ENCODE data around the gene GPC6.

The GPC6 gene

GRCh38 chr13:94033098-94033497 lies 806.5 kb downstream of the GPC6 start:
- no peak overlapping the region for H3K9ac ChIP-seq (ENCODE audit: low read length)

GRCh38 chr13:94033830-94034642 lies 807.4 kb downstream of the GPC6 start:
- no peak overlapping the region for H3K4me3 ChIP-seq (ENCODE audit: low read length)
- no peak overlapping the region for H3K9ac ChIP-seq (ENCODE audit: low read length)
- peaks cover 5% of the 10 kb centered on the region for H3K4me1 ChIP-seq (ENCODE audit: control insufficient read depth, insufficient read depth, low read length)
- DNase-seq (ENCODE audit: low read depth), result no peak
- no peaks in the 10 kb centered on the region for H3K9me3 ChIP-seq (ENCODE audit: control insufficient read depth, low read length)
- H3K36me3 ChIP-seq (ENCODE audit: control insufficient read depth, insufficient read depth, low read length, severe bottlenecking), result no peaks in the 10 kb centered on the region
- no peaks in the 10 kb centered on the region for H3K27me3 ChIP-seq (replicated peaks; ENCODE audit: control insufficient read depth, insufficient read depth, low read length)

More at GRCh38 chr13:94033098-94033497, 806.5 kb downstream of the GPC6 start:
- H3K9me3 ChIP-seq (ENCODE audit: control insufficient read depth, low read length), result no peaks in the 10 kb centered on the region
- DNase-seq (ENCODE audit: low read depth), result no peak
- H3K27me3 ChIP-seq (replicated peaks; ENCODE audit: control insufficient read depth, insufficient read depth, low read length), result no peaks in the 10 kb centered on the region
- H3K36me3 ChIP-seq (ENCODE audit: control insufficient read depth, insufficient read depth, low read length, severe bottlenecking), result no peaks in the 10 kb centered on the region
- peaks cover 5% of the 10 kb centered on the region for H3K4me1 ChIP-seq (ENCODE audit: control insufficient read depth, insufficient read depth, low read length)
- H3K4me3 ChIP-seq (ENCODE audit: low read length), result no peak overlapping the region

- Histone ChIP-seq H3K9me3 (ENCODE audit: control insufficient read depth, low read length) (no peaks in the 10 kb centered on the region), H3K9ac (ENCODE audit: low read length) (no peak overlapping the region), H3K4me1 (ENCODE audit: control insufficient read depth, insufficient read depth, low read length) (peaks cover 10% of the 10 kb centered on the region)
Observed at GRCh38 chr13:94050039-94050438, 823.4 kb downstream of the GPC6 start.

GRCh38 chr13:94050686-94051085 lies 824.1 kb downstream of the GPC6 start:
- Histone ChIP-seq H3K27me3 (replicated peaks; ENCODE audit: control insufficient read depth, insufficient read depth, low read length) (no peaks in the 10 kb centered on the region), H3K4me3 (ENCODE audit: low read length) (no peak overlapping the region), H3K4me1 (ENCODE audit: control insufficient read depth, insufficient read depth, low read length) (peaks cover 10% of the 10 kb centered on the region), H3K9ac (ENCODE audit: low read length) (no peak overlapping the region), H3K9me3 (ENCODE audit: control insufficient read depth, low read length) (no peaks in the 10 kb centered on the region), H3K36me3 (ENCODE audit: control insufficient read depth, insufficient read depth, low read length, severe bottlenecking) (no peaks in the 10 kb centered on the region)
- no peak for DNase-seq (ENCODE audit: low read depth)

More at GRCh38 chr13:94050039-94050438, 823.4 kb downstream of the GPC6 start:
- no peak for DNase-seq (ENCODE audit: low read depth)
- H3K27me3 ChIP-seq (replicated peaks; ENCODE audit: control insufficient read depth, insufficient read depth, low read length), result no peaks in the 10 kb centered on the region
- H3K36me3 ChIP-seq (ENCODE audit: control insufficient read depth, insufficient read depth, low read length, severe bottlenecking), result no peaks in the 10 kb centered on the region
- H3K4me3 ChIP-seq (ENCODE audit: low read length), result no peak overlapping the region

- no peaks in the 10 kb centered on the region for H3K36me3 ChIP-seq (ENCODE audit: control insufficient read depth, insufficient read depth, low read length, severe bottlenecking)
- H3K9me3 ChIP-seq (ENCODE audit: control insufficient read depth, low read length), result no peaks in the 10 kb centered on the region
- DNase-seq (ENCODE audit: low read depth), result no peak
- H3K4me3 ChIP-seq (ENCODE audit: low read length), result no peak overlapping the region
- no peaks in the 10 kb centered on the region for H3K4me1 ChIP-seq (ENCODE audit: control insufficient read depth, insufficient read depth, low read length)
- H3K9ac ChIP-seq (ENCODE audit: low read length), result no peak overlapping the region
- no peaks in the 10 kb centered on the region for H3K27me3 ChIP-seq (replicated peaks; ENCODE audit: control insufficient read depth, insufficient read depth, low read length)
Observed at GRCh38 chr13:94053986-94054593, 827.5 kb downstream of the GPC6 start.

GRCh38 chr13:94056362-94056990 lies 829.9 kb downstream of the GPC6 start:
- H3K9me3 ChIP-seq (ENCODE audit: control insufficient read depth, low read length), result no peaks in the 10 kb centered on the region
- DNase-seq (ENCODE audit: low read depth), result no peak
- no peak overlapping the region for H3K9ac ChIP-seq (ENCODE audit: low read length)
- H3K4me1 ChIP-seq (ENCODE audit: control insufficient read depth, insufficient read depth, low read length), result no peaks in the 10 kb centered on the region
- H3K27me3 ChIP-seq (replicated peaks; ENCODE audit: control insufficient read depth, insufficient read depth, low read length), result no peaks in the 10 kb centered on the region
- no peaks in the 10 kb centered on the region for H3K36me3 ChIP-seq (ENCODE audit: control insufficient read depth, insufficient read depth, low read length, severe bottlenecking)
- H3K4me3 ChIP-seq (ENCODE audit: low read length), result no peak overlapping the region

GRCh38 chr13:94057618-94058186 lies 831.1 kb downstream of the GPC6 start:
- DNase-seq (ENCODE audit: low read depth), result peak; percentile 40
- no peaks in the 10 kb centered on the region for H3K27me3 ChIP-seq (replicated peaks; ENCODE audit: control insufficient read depth, insufficient read depth, low read length)
- no peaks in the 10 kb centered on the region for H3K4me1 ChIP-seq (ENCODE audit: control insufficient read depth, insufficient read depth, low read length)
- no peak overlapping the region for H3K4me3 ChIP-seq (ENCODE audit: low read length)
- H3K9me3 ChIP-seq (ENCODE audit: control insufficient read depth, low read length), result no peaks in the 10 kb centered on the region
- no peak overlapping the region for H3K9ac ChIP-seq (ENCODE audit: low read length)
- H3K36me3 ChIP-seq (ENCODE audit: control insufficient read depth, insufficient read depth, low read length, severe bottlenecking), result no peaks in the 10 kb centered on the region

- Histone ChIP-seq H3K9ac (ENCODE audit: low read length) (no peak overlapping the region), H3K9me3 (ENCODE audit: control insufficient read depth, low read length) (no peaks in the 10 kb centered on the region), H3K4me3 (ENCODE audit: low read length) (no peak overlapping the region), H3K4me1 (ENCODE audit: control insufficient read depth, insufficient read depth, low read length) (peaks cover 7% of the 10 kb centered on the region), H3K36me3 (ENCODE audit: control insufficient read depth, insufficient read depth, low read length, severe bottlenecking) (no peaks in the 10 kb centered on the region), H3K27me3 (replicated peaks; ENCODE audit: control insufficient read depth, insufficient read depth, low read length) (no peaks in the 10 kb centered on the region)
- DNase-seq (ENCODE audit: low read depth), result peak; percentile 63
Observed at GRCh38 chr13:94058821-94059360, 832.3 kb downstream of the GPC6 start.

- Histone ChIP-seq H3K9ac (ENCODE audit: low read length) (no peak overlapping the region), H3K27me3 (replicated peaks; ENCODE audit: control insufficient read depth, insufficient read depth, low read length) (no peaks in the 10 kb centered on the region), H3K4me1 (ENCODE audit: control insufficient read depth, insufficient read depth, low read length) (peaks cover 7% of the 10 kb centered on the region), H3K36me3 (ENCODE audit: control insufficient read depth, insufficient read depth, low read length, severe bottlenecking) (no peaks in the 10 kb centered on the region), H3K4me3 (ENCODE audit: low read length) (no peak overlapping the region), H3K9me3 (ENCODE audit: control insufficient read depth, low read length) (no peaks in the 10 kb centered on the region)
- DNase-seq (ENCODE audit: low read depth), result peak; percentile 61
Observed at GRCh38 chr13:94061301-94061700, 834.7 kb downstream of the GPC6 start.

- Histone ChIP-seq H3K9ac (ENCODE audit: low read length) (no peak overlapping the region), H3K4me3 (ENCODE audit: low read length) (no peak overlapping the region), H3K9me3 (ENCODE audit: control insufficient read depth, low read length) (no peaks in the 10 kb centered on the region), H3K4me1 (ENCODE audit: control insufficient read depth, insufficient read depth, low read length) (peaks cover 7% of the 10 kb centered on the region), H3K36me3 (ENCODE audit: control insufficient read depth, insufficient read depth, low read length, severe bottlenecking) (no peaks in the 10 kb centered on the region), H3K27me3 (replicated peaks; ENCODE audit: control insufficient read depth, insufficient read depth, low read length) (no peaks in the 10 kb centered on the region)
- DNase-seq (ENCODE audit: low read depth), result peak; percentile 49
Observed at GRCh38 chr13:94063096-94063495, 836.5 kb downstream of the GPC6 start.

GRCh38 chr13:94063848-94064247 lies 837.2 kb downstream of the GPC6 start:
- Histone ChIP-seq H3K4me3 (ENCODE audit: low read length) (no peak overlapping the region), H3K9me3 (ENCODE audit: control insufficient read depth, low read length) (no peaks in the 10 kb centered on the region), H3K9ac (ENCODE audit: low read length) (no peak overlapping the region), H3K27me3 (replicated peaks; ENCODE audit: control insufficient read depth, insufficient read depth, low read length) (no peaks in the 10 kb centered on the region), H3K4me1 (ENCODE audit: control insufficient read depth, insufficient read depth, low read length) (peaks cover 7% of the 10 kb centered on the region), H3K36me3 (ENCODE audit: control insufficient read depth, insufficient read depth, low read length, severe bottlenecking) (no peaks in the 10 kb centered on the region)
- no peak for DNase-seq (ENCODE audit: low read depth)

Data from adipocyte (in vitro differentiated cells).